HEK293T (cell line): ENCODE results near the gene SGCE.

Experiments used
- ARNT ChIP-seq: fragments of 450-650 bp; IDR thresholded peaks from 2 replicates; pipeline ENCODE4 v1.6.1; 2017; ENCODE audit warnings: mild to moderate bottlenecking
- BHLHE40 ChIP-seq: fragments of 450-650 bp; IDR thresholded peaks from 2 replicates; pipeline ENCODE4 v1.6.1; 2016; ENCODE audit warnings: mild to moderate bottlenecking, moderate library complexity, borderline replicate concordance
- FOXA1 ChIP-seq: fragments of 450-650 bp; IDR thresholded peaks from 2 replicates; pipeline ENCODE4 v1.6.1; 2016; ENCODE audit warnings: mild to moderate bottlenecking
- FOXM1 ChIP-seq: fragments of 450-650 bp; IDR thresholded peaks from 2 replicates; pipeline ENCODE4 v1.6.1; 2017; ENCODE audit warnings: mild to moderate bottlenecking, borderline replicate concordance
- HDGF ChIP-seq: fragments of 450-650 bp; IDR thresholded peaks from 2 replicates; pipeline ENCODE4 v1.6.1; 2017; ENCODE audit warnings: antibody characterized with exemption, borderline replicate concordance
- NFRKB ChIP-seq: fragments of 450-650 bp; IDR thresholded peaks from 2 replicates; pipeline ENCODE4 v1.6.1; 2016; ENCODE audit warnings: mild to moderate bottlenecking, moderate library complexity
- PKNOX1 ChIP-seq: fragments of 450-650 bp; IDR thresholded peaks from 2 replicates; pipeline ENCODE4 v1.6.1; 2016
- SP1 ChIP-seq: fragments of 450-650 bp; IDR thresholded peaks from 2 replicates; pipeline ENCODE4 v1.6.1; 2017
- SUZ12 ChIP-seq: fragments of 450-650 bp; IDR thresholded peaks from 2 replicates; pipeline ENCODE4 v1.6.1; 2016; ENCODE audit warnings: mild to moderate bottlenecking
- TARDBP ChIP-seq: fragments of 450-650 bp; IDR thresholded peaks from 2 replicates; pipeline ENCODE4 v1.6.1; 2016
- ZNF384 ChIP-seq: fragments of 450-650 bp; IDR thresholded peaks from 2 replicates; pipeline ENCODE4 v1.6.1; 2016

GRCh38 chr7:94594882-94595281 is 61.1 kb downstream of the SGCE start:
- TF ChIP-seq PKNOX1: no peak
- TF ChIP-seq FOXM1: no peak
- no peak for TF ChIP-seq TARDBP
- no peak for TF ChIP-seq ZNF384
- no peak for TF ChIP-seq SUZ12
- no peak for TF ChIP-seq NFRKB
- TF ChIP-seq SP1: no peak
- TF ChIP-seq HDGF: no peak
- TF ChIP-seq FOXA1: no peak
- TF ChIP-seq BHLHE40: no peak
- no peak for TF ChIP-seq ARNT
